WTC11 (cell line): ENCODE data around the gene NTN4. TPM values are rescaled to one million over a fixed set of nuclear protein-coding genes. Genes with fewer than 3 reads are reported as not detected.

Experiments used
- ATAC-seq: fragments of 200-7000 bp; cut with Tn5 transposase; 2 replicates; pipeline ENCODE4 v1.10.0; 2021; ENCODE audit warnings: mild to moderate bottlenecking, moderate library complexity
- CTCF ChIA-PET: fragments of 300-600 bp; sonication (Branson Sonifier 250); formaldehyde crosslinking; loops from one replicate; lab custom pipeline; 2021; ENCODE audit warnings: antibody characterized with exemption; lab: Charles Lee
- POLR2A ChIA-PET: fragments of 350-600 bp; sonication (Branson Sonifier 250); formaldehyde crosslinking; loops from one replicate; lab custom pipeline; 2021; ENCODE audit warnings: antibody characterized with exemption; lab: Charles Lee
- DNase-seq: peaks from one replicate; pipeline ENCODE4 v3.0.0; 2021; ENCODE audit warnings: low spot score
- H3K27ac Mint-ChIP-seq: 2 replicates; pipeline ENCODE4 v1.8.0; 2021; ENCODE audit warnings: mixed read lengths
- H3K27me3 Mint-ChIP-seq: 2 replicates; pipeline ENCODE4 v1.8.0; 2021; ENCODE audit warnings: low read depth, mild to moderate bottlenecking, moderate library complexity, mixed read lengths
- H3K36me3 Mint-ChIP-seq: 2 replicates; pipeline ENCODE4 v1.8.0; 2021; ENCODE audit warnings: mixed read lengths
- H3K4me1 Mint-ChIP-seq: 2 replicates; pipeline ENCODE4 v1.8.0; 2022; ENCODE audit warnings: mixed read lengths
- H3K4me3 Mint-ChIP-seq: 2 replicates; pipeline ENCODE4 v1.8.0; 2021; ENCODE audit warnings: mild to moderate bottlenecking, moderate library complexity, mixed read lengths
- H3K9me3 Mint-ChIP-seq: 2 replicates; pipeline ENCODE4 v1.8.0; 2021; ENCODE audit warnings: mixed read lengths
- CREM ChIP-seq: sonication (generic); formaldehyde crosslinking; IDR thresholded peaks from 2 replicates; pipeline ENCODE4 v1.8.1; 2022; ENCODE audit warnings: mild to moderate bottlenecking, missing genetic modification reagents, moderate library complexity
- FOXJ3 ChIP-seq: sonication (generic); formaldehyde crosslinking; IDR thresholded peaks from 2 replicates; pipeline ENCODE4 v1.9.0; 2021; ENCODE audit warnings: missing genetic modification reagents, mild to moderate bottlenecking, borderline replicate concordance
- HMGXB4 ChIP-seq: sonication (generic); formaldehyde crosslinking; IDR thresholded peaks from 2 replicates; pipeline ENCODE4 v1.8.1; 2023; ENCODE audit warnings: mild to moderate bottlenecking, moderate library complexity, missing genetic modification reagents
- JUN ChIP-seq: sonication (generic); formaldehyde crosslinking; IDR thresholded peaks from 2 replicates; pipeline ENCODE4 v1.8.0; 2023; ENCODE audit warnings: mild to moderate bottlenecking, missing genetic modification reagents
- NFATC4 ChIP-seq: fragments of 250-450 bp; sonication (Bioruptor Pico); IDR thresholded peaks from 2 replicates; pipeline ENCODE4 v1.9.0; 2021; ENCODE audit warnings: mild to moderate bottlenecking
- NR3C1 ChIP-seq: sonication (generic); formaldehyde crosslinking; conservative IDR thresholded peaks from 2 replicates; pipeline ENCODE4 v1.8.1; 2023; ENCODE audit warnings: low read depth, mild to moderate bottlenecking, missing genetic modification reagents
- OVOL2 ChIP-seq: fragments of 250-450 bp; sonication (Bioruptor Pico); IDR thresholded peaks from 2 replicates; pipeline ENCODE4 v1.9.0; 2021; ENCODE audit warnings: mild to moderate bottlenecking, borderline replicate concordance
- PRDM15 ChIP-seq: sonication (generic); formaldehyde crosslinking; IDR thresholded peaks from 2 replicates; pipeline ENCODE4 v1.8.0; 2022; ENCODE audit warnings: missing genetic modification reagents
- PREB ChIP-seq: sonication (generic); formaldehyde crosslinking; IDR thresholded peaks from 2 replicates; pipeline ENCODE4 v1.8.1; 2022; ENCODE audit warnings: mild to moderate bottlenecking, missing genetic modification reagents, moderate library complexity, borderline replicate concordance
- SMAD4 ChIP-seq: sonication (generic); formaldehyde crosslinking; IDR thresholded peaks from 2 replicates; pipeline ENCODE4 v1.8.0; 2022; ENCODE audit warnings: mild to moderate bottlenecking, missing genetic modification reagents
- TEAD4 ChIP-seq: sonication (generic); formaldehyde crosslinking; IDR thresholded peaks from 2 replicates; pipeline ENCODE4 v1.8.0; 2022; ENCODE audit warnings: mild to moderate bottlenecking, missing genetic modification reagents
- TP53 ChIP-seq: sonication (generic); formaldehyde crosslinking; IDR thresholded peaks from 2 replicates; pipeline ENCODE4 v1.8.1; 2023; ENCODE audit warnings: mild to moderate bottlenecking, missing genetic modification reagents
- ZNF121 ChIP-seq: sonication (generic); formaldehyde crosslinking; IDR thresholded peaks from 2 replicates; pipeline ENCODE4 v1.8.0; 2023; ENCODE audit warnings: missing genetic modification reagents
- ZNF232 ChIP-seq: sonication (generic); formaldehyde crosslinking; IDR thresholded peaks from 2 replicates; pipeline ENCODE4 v1.8.0; 2022; ENCODE audit warnings: mild to moderate bottlenecking, missing genetic modification reagents
- ZNF317 ChIP-seq: sonication (generic); formaldehyde crosslinking; IDR thresholded peaks from 2 replicates; pipeline ENCODE4 v1.8.1; 2023; ENCODE audit warnings: low read depth, mild to moderate bottlenecking, moderate library complexity, missing genetic modification reagents, borderline replicate concordance
- ZNF423 ChIP-seq: fragments of 250-450 bp; sonication (Bioruptor Pico); IDR thresholded peaks from 2 replicates; pipeline ENCODE4 v2.1.2; 2022; ENCODE audit warnings: mild to moderate bottlenecking, moderate library complexity
- total RNA-seq: library from RNA; stranded (reverse); gene quantifications from 3 replicates; pipeline ENCODE4 v1.2.3, GENCODE V29; 2021
- TF ChIP-seq, protein P1 (sequence below): fragments of 250-450 bp; sonication (Bioruptor Pico); conservative IDR thresholded peaks from 2 replicates; pipeline ENCODE4 v1.9.0; 2021; ENCODE audit warnings: mild to moderate bottlenecking
- TF ChIP-seq, protein P2 (sequence below): sonication (generic); formaldehyde crosslinking; IDR thresholded peaks from 2 replicates; pipeline ENCODE4 v1.8.1; 2023; ENCODE audit warnings: mild to moderate bottlenecking, missing genetic modification reagents, moderate library complexity
- TF ChIP-seq, protein P3 (sequence below): fragments of 200-600 bp; IDR thresholded peaks from 2 replicates; pipeline ENCODE4 v1.8.0; 2022; ENCODE audit warnings: antibody characterized with exemption

Gene NTN4
- total RNA-seq, 1 experiment from 2014 or later = 2.7 TPM

DNA sequence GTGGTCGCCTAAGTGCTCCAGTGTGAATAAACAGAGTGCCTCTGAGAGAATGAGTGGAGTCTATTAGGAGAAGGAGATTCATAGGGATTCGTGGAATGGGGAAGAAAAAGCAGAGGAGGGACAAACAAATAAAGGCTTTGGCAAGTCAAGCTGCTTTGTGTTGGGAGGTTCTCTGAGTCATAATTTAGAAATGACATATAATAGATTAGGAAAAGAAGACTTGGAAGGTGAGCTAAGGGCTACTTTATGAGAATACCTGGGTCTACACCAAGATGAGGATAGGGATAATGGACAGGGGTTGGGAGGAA lies 6.4 kb upstream of the NTN4 start:
- Mint-ChIP-seq H3K27ac (no peak overlapping the region), H3K36me3 (no peaks in the 10 kb centered on the region), H3K27me3 (peaks cover 32% of the 10 kb centered on the region), H3K4me3 (no peak overlapping the region), H3K9me3 (no peaks in the 10 kb centered on the region), H3K4me1 (peaks cover 5% of the 10 kb centered on the region)
- ChIA-PET CTCF (interaction anchor here (0.6 kb wide), 1 partner anchor 1159 kb away, joined by 3 read pairs; no protein-coding TSS in a partner anchor), POLR2A (interaction anchor here (0.6 kb wide), 1 partner anchor 182 kb away, joined by 6 read pairs; no protein-coding TSS in a partner anchor)
- TF ChIP-seq FOXJ3 (CRISPR knock-in tag) (no peak), ZNF317 (CRISPR knock-in tag) (no peak), ZNF232 (CRISPR knock-in tag) (no peak), JUN (no peak), ZNF121 (CRISPR knock-in tag) (no peak), NR3C1 (no peak), CREM (CRISPR knock-in tag) (no peak), ZNF423 (CRISPR knock-in tag) (no peak), TP53 (CRISPR knock-in tag) (no peak), TEAD4 (CRISPR knock-in tag) (no peak), SMAD4 (CRISPR knock-in tag) (no peak), HMGXB4 (CRISPR knock-in tag) (no peak), OVOL2 (CRISPR knock-in tag) (no peak), PREB (CRISPR knock-in tag) (no peak), NFATC4 (CRISPR knock-in tag) (no peak), PRDM15 (CRISPR knock-in tag) (no peak)
- TF ChIP-seq, protein P1, sequence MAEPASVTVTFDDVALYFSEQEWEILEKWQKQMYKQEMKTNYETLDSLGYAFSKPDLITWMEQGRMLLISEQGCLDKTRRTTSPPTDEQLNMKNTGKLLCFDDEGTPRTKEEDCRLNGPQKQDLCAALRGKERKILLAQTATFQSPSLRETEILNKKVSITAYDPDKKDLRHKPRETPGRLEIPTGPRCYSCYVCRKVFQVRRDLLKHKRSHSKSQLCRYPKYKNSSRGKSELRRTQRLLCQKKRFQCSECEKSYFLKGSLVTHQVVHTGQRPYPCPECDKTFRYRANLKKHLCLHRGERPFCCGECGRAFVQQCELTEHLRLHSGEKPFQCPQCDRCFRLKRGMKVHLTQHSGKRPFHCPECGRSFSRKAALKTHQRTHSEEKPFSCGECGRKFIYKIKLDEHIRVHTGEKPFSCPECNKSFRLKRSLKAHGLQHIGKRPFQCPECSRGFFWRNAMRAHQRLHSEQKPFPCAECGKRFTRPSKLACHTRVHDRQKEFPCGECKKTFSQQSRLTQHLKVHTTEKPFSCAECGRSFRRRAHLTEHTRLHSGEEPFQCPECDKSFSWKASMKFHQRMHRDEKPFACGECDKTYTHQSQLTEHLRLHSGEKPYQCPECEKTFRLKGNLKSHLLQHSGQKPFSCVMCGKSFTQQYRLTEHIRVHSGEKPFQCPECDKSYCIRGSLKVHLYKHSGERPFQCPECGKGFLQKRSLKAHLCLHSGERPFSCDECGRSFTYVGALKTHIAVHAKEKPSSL = no peak
- TF ChIP-seq, protein P2, sequence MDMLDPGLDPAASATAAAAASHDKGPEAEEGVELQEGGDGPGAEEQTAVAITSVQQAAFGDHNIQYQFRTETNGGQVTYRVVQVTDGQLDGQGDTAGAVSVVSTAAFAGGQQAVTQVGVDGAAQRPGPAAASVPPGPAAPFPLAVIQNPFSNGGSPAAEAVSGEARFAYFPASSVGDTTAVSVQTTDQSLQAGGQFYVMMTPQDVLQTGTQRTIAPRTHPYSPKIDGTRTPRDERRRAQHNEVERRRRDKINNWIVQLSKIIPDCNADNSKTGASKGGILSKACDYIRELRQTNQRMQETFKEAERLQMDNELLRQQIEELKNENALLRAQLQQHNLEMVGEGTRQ (CRISPR knock-in tag) = no peak
- TF ChIP-seq, protein P3, sequence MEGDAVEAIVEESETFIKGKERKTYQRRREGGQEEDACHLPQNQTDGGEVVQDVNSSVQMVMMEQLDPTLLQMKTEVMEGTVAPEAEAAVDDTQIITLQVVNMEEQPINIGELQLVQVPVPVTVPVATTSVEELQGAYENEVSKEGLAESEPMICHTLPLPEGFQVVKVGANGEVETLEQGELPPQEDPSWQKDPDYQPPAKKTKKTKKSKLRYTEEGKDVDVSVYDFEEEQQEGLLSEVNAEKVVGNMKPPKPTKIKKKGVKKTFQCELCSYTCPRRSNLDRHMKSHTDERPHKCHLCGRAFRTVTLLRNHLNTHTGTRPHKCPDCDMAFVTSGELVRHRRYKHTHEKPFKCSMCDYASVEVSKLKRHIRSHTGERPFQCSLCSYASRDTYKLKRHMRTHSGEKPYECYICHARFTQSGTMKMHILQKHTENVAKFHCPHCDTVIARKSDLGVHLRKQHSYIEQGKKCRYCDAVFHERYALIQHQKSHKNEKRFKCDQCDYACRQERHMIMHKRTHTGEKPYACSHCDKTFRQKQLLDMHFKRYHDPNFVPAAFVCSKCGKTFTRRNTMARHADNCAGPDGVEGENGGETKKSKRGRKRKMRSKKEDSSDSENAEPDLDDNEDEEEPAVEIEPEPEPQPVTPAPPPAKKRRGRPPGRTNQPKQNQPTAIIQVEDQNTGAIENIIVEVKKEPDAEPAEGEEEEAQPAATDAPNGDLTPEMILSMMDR = no peak
- no peak for DNase-seq
- no peak for ATAC-seq
